ENCODE data around the gene TLR6.
A peak's percentile ranks its signal among the peaks of the same experiment; 100 is the strongest.
"Not testable (repeated sequence)": the region's sequence is repeated elsewhere in the genome, so short reads cannot be mapped to it uniquely, and the experiment has no call there.

Gene TLR6

DNA sequence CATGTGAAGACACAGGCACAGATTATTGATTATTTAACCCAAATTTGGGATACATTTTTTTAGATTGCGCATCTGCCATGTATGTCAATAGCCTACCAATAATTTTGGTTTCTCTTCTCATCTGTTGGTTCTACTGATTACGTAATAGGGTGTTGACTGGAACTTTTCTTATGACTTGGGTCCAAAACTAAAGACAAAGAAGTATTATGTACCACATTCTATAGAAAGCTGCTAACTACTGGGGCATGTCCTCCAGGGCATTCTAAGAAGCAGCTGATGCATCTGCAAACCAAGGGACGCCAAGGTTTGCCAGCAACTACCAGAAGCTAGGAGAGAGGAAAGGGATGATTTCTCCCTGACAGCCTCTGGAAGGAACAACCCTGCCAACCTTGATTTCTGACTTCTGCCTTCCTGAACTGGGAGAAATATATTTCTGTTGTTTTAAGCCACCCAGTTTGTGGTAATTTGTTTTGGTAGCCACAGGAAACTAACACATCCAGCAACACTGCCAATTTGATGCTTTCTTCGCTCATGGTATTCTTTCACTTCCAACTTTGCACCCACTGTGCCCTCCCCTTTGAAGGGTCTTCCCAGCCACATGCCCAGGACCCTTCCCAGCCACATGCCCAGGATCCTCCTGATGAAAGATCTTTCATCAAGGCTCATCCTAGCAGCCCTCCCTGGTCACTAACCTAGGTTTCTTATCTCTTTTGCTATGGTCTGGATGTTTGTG lies 36.1 kb downstream of the TLR6 start:
- DNase-seq (ENCODE audit: low read depth in 3 of 3), result no peak

DNA sequence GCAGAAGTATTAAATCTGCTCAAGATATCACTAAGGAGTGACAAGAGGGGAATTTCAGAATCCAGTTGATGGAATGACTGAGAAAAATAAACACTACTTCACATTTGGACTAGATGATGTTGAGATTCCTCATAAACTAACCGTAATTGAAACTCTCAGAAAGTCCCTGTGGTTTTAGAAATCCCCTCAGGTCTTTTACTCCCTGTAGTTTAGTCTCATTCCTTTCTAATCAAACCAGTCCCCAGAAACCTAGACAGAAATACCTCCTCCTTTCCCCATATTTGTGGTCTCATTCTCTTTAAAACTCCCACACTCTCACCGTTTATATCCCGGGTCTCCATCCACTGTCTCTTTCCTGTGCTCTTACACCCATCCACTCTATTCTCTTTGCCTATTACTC lies 37.0 kb downstream of the TLR6 start:
- DNase-seq (ENCODE audit: low read depth in 3 of 3), result no peak

DNA sequence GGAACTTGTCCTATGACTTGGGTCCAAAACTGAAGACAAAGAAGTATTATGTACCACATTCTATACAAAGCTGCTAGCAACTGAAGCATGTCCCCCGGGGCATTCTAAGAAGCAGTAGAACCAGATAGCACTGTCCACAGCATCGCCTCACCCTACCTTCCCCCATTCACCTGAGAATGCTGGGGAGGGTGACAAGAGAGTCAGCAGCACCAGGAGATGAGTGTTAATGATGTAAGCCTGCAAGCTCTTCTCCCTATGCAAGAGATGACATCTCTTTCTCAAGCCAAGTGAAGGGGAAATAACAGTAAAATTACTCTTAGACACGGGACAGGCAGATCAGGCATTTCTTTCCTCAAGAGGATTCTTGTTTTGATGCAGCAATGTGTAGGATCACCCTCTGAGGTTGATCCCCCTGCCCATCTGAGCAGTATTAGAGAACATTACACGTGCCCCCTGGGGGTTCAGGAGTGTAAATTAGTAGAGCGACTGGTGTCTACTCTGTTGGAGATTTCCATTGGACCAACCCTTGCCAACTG lies 38.1 kb downstream of the TLR6 start:
- DNase-seq (ENCODE audit: low read depth in 3 of 3), result no peak

DNA sequence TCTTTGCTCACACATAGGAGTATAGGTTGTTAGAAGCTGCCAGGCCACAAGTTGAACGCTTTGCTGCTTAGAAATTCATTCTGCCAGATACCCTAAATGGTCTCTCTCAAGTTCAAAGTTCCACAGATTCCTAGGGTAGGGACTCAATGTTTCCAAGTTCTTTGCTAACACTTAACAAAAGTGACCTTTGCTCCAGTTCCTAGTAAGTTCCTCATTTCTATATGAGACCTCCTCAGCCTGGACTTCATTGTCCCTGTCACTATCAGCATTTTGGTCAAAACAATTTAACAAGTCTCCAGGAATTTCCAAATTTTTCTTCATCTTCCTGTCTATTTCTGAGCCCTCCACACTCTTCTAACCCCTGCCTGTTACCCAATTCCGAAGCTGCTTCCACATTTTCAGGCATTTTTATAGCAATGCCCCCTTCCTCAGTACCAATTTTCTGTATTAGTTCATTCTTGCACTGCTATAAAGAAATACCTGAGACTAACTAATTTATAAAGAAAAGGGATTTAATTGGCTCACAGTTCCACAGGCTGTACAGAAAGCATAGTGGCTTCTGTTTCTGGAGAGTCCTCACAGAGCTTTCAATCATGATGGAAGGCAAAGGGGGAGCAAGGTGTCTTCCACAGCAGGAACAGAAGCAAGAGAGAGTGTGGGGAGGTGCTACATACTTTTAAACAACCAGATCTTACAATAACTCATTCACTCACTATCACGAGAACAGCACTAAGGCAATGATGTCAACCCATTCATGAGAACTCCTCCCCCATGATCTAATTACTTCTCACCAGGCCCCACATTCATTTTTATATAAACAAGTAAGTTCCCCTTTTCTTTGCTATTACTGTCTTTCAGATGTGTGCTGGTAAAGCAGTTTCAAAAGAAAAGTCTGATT lies 40.5 kb downstream of the TLR6 start:
- DNase-seq (ENCODE audit: low read depth in 3 of 3), result no peak

DNA sequence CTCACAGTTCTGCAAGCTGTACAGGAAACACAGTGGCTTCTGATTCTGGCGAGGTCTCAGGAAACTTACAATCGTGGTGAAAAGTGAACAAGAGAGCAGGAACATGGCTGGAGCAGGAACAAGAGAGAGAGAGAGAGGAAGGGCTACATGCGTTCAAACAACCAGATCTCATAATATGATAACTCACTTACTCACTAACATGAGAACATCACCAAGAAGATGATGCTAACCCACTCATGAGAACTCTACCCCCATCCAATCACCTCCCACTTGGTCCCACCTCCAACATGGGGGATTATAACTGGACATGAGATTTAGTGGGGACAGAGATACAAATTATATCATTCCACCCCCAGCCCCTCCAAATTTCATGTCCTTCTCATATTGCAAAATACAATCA lies 42.2 kb downstream of the TLR6 start:
- DNase-seq (ENCODE audit: low read depth in 3 of 3), result no peak

DNA sequence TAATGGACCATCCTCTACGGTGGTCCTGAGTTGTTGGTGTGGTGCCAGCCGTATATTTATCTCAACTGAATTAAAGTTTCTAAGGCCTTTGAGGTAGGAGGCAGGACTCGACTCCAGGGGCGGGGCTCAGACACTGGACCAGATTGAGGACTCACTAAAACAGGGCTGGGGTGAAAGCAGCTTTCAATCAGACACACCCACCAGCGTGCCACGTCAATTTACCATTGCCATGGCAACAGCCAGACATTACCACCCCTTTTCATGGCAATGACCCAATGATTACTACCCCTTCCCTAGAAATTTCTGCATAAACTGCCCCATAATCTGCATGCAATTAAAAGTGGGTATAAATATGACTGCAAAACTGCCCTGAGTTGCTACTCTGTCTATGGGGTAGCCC lies 45.3 kb downstream of the TLR6 start:
- no peak for DNase-seq (ENCODE audit: low read depth in 3 of 3)

DNA sequence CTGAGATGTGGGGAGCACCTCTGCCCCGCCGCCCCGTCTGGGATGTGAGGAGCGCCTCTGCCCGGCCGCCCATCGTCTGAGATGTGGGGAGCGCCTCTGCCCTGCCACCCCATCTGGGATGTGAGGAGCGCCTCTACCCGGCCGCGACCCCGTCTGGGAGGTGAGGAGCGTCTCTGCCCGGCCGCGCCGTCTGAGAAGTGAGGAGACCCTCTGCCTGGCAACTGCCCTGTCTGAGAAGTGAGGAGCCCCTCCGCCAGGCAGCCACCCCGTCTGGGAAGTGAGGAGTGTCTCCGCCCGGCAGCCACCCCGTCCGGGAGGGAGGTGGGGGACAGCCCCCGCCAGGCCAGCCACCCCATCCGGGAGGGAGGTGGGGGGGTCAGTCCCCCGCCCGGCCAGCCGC lies 49.2 kb downstream of the TLR6 start:
- not testable (repeated sequence) for DNase-seq (ENCODE audit: low read depth in 3 of 3)

DNA sequence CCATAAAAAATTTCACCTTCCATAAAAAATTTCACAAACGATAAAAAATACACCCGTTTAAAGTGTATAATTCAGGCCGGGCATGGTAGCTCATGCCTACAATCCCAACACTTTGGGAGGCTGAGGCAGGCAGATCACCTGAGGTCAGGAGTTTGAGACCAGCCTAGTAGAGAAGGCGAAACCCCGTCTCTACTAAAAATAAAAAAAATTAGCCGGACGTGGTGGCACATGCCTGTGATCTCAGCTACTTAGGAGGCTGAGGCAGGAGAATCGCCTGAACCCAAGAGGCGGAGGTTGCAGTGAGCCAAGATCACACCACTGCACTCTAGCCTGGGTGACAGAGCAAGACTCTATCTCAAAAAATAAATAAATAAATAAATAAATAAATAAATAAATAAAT lies 50.4 kb downstream of the TLR6 start:
- not testable (repeated sequence) for DNase-seq (ENCODE audit: low read depth in 3 of 3)

DNA sequence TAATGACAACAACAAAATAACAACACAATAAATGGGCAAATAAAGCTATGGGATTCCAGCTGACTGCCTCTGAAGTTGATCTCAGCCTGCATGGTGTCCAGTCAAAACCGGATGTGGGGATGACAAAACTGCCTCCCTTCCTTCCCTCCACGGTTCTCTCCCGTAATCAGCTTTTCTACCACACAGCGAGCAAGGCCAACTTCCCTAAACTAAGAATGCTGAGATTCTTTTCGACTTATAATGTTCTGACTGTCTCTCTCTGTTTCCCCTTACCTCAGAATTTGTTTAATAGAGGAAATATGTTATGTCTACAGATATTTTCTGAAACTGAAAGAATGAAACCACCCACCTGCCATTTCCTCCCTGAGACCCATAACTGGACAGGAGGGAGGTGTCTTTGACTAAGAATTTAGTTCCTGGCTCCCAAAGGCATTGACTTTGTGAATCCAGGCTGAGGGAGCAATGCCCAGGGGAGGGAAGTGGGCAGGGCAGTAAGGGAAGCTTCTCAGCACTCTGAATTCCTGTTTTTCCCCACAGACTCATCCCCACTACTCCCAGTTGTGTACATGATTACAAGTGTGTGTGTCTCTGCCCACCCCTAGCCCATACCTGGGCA lies 51.0 kb downstream of the TLR6 start:
- DNase-seq (ENCODE audit: low read depth in 3 of 3), result no peak

DNA sequence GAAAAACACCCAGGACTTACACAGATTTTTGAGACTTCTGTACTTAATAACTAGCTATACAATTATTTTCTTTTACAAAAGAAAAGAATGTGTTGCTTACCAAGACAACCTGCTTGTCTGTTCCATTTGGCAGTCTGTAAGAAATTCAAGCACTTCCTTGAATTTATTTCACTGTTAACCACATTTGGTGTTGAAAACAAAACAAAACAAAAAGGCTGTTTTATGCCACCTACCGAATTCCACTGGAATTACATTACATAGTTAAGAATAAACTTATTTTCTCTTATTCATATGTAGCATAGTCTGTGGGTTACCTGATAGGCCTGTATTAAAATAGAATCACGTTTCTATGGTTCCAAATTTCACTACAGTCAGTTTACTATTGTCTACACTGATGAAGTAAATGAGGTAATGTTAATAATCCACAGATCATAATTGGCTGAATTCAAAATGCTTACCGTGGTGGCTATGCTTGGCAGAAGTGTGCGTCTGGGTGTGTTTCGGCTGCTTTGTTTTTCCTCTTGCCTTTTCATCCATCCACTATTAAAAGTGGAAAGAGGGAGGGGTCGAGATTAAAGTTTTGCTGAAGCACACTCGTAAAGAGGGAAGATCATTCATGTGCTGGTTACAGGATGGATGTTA lies 51.8 kb downstream of the TLR6 start, which contains the start of gene TLR1:
Gene TLR1, minus strand, starts transcription at position 138 of the 642 bp plus-strand sequence. CDS start 5,960 bp downstream, outside the sequence.
- DNase-seq (ENCODE audit: low read depth in 3 of 3), result no peak

DNA sequence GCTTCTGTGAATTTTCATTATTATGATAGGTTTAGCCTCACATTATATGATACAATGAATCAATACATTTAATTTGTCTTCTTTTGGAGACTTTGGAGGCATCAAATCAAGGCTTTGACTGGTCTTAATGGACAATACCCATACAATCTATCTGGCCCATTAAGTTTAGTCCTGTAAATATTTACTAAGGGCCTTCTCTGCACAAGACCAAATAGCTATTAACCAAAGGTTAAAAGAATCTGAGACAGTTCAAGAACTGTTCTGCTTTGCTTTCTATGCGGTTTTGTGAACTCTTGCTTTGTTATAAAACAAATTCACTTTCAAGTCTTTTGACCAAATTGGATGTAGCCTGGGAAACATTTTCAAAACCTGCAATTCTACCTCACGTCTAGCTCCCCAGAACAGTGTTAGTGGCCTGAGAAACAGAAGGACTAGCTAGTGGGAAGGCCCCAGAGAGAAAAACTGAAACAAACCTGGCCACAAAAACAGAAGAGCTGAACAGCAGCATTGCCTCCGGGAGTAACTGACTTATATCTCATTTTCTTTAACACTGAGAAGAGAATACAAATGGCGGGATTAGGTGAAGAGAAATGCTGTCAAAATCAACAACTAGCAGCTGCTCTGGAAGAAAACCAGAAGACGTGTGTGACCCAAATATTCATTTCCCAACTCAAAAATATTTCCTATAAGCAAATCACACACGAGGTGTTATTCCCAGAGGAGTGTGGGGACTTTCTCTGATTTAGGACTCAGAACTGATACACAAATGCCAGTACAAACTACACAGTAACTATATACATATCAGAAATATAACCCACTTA lies 52.6 kb downstream of the TLR6 start:
- DNase-seq (ENCODE audit: low read depth in 3 of 3), result peak in 2 of 3 donors; percentile 13

DNA sequence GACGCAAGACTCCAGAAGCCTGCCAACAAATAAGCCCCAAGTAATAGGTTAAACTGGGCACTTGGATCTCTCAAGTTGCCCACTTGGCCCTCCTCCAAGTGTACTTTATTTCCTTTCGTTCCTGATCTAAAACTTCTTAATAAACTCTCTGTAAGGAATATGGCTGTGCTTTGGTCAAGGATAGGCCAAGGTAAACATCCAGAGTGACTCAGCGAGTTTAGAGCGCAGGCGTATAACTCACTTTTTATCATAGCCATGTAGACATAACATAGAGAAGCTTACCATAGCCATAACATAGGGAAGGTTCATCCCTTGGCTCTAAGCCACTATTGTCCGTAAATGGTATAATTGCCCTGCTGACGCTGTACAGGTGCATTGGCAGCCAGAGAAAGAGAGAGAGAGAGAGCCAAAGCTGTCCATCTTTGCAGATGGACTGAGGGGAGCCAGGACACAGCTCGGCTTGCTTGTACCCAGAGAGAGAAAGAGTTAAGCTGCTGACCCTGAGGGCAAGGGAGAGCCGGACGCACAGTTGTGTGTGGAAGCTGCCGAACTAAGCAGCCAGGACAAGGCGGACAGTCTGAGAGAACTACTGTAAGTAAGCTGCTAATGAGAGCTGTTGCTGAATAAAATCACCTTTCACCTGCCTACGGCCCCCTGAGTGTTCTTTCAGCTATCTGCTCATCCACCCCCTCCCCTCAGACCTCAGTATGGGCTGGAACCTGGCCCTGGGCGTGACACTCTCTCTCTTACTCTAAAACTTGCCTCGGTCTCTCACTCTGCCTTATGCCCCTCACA lies 53.9 kb downstream of the TLR6 start:
- DNase-seq (ENCODE audit: low read depth in 3 of 3), result no peak

DNA sequence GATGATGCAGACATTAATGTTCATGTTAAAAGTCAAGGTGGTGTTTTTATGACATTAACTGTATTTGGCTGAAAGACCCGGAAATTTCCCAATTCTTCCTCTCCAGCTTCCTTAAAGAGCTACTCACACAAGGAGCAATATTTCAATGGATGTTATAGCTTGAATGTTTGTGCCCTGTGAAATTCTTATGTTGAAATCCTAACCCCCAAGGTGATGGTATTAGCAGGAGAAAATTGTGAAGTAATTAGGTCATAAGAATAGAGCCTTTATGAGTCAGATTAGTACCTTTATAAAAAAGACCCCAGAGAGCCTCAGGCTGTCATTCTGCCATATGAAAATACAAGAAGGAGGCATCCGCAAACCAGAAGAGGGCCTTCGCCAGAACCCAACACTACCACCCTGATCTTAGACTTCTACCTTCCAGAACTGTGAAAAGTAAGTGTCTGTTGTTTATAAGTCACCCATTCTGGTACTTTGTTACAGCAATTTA lies 55.6 kb downstream of the TLR6 start:
- DNase-seq (ENCODE audit: low read depth in 3 of 3), result no peak

DNA sequence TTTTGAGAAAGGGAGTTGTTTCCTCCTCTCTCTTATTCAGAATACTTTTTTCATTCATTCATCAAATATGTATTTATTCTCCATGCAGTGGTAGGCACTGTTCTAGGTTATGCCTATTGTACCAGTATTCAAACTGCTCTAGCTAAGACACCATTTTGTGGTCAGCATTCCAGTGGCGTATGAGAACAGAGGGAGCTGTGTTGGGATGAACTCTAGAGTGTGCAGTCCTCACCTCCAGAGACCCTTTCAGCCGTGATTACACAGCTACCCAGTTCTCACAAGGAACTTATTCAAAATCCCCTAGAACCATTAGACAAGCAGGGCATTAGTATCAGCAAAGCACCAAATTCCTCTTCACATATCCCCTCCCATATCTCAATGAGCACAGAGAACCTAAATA lies 56.3 kb downstream of the TLR6 start:
- no peak for DNase-seq (ENCODE audit: low read depth in 3 of 3)

DNA sequence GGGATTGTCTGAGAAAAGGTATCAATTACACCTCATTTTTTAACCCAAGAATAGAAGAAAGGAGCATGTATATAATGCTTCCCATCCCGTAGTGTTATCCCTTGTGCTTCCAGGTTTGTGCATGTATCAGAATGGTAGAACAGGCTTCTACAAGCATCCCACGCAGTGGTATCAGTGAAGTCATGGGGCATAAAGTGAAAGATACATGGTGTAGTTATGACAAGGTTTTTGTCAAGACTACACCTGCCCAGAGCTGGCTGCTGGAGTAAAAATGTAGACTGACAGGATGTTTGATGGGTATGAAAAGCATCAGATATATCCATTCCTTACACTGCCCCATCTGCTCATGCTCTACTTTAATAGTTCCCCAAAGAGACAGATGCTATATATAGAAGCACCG lies 61.5 kb downstream of the TLR6 start:
- no peak for DNase-seq (ENCODE audit: low read depth in 3 of 3)

DNA sequence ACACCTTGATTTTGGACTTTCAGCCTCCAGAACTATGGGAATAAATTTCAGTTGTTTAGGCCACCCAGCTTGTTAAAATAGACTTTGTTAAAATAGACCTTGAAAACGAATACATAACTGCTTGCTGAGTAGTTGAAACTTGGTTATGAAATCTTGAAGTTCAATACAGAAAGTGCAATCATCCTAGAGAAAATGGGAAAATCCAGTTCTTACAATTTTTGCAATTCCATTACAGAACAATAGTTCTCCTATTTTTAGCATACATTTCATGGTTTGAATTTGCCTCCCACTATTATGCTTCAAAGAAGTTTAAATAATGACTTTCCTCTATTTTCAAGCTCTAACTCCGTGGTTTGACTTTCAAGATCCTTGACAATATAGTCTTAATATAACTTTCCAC lies 62.6 kb downstream of the TLR6 start:
- DNase-seq (ENCODE audit: low read depth in 3 of 3), result no peak

DNA sequence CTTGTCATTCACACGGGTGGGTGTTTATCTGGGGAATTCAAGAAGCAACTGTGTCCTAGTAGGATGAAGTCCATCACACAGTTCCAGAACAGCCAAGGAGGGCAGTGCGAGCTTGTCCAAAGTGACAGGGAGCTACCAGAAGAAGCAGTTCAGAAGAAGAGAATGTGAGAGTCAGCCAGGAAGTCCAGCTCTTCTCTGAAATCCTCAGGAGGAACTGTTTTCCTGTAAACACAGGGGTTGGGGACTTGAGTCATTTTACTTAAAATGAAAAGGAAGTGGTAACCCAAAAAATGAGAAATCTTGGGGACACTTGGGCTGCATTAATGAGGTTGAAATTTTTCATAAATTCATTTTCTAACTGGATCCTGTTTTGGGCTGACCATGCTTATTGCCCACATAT lies 65.6 kb downstream of the TLR6 start:
- DNase-seq (ENCODE audit: low read depth in 3 of 3), result no peak

DNA sequence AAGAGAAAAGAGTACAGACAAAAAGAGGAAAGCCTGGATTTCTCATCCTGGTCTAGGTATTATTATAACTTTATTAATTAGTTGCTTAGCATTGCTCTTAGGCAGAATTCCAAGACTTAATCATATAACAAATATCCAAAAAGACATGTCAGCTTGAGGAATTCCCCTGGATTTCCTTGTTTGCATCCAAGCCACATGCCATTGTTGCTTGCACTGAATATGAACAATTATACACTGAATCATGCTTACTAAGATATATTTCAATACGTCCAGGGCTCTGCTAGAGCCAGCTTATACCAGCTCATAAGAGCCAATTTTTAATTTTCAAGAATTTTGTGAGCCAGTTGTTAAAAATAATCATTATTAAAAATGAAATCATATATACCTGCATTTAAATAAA lies 68.3 kb downstream of the TLR6 start:
- no peak for DNase-seq (ENCODE audit: low read depth in 3 of 3)

DNA sequence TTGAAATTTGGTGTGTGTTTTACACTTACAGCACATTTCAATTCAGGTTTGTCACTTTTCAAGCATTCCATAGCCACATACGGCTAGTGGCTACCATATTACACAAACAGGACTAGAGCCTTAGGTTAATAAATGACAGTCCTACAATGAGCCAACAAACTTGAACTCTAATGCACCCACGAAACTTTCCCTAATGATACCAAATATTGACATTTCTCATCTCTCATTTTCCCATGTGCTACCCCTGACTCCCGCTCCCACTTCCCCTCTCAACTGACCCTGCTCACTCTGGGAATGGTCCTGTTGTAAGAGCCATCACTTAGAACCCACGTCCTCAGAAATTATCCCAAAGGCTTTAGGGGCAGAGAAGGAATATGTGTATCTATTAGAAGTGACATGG lies 68.9 kb downstream of the TLR6 start:
- DNase-seq (ENCODE audit: low read depth in 3 of 3), result no peak

DNA sequence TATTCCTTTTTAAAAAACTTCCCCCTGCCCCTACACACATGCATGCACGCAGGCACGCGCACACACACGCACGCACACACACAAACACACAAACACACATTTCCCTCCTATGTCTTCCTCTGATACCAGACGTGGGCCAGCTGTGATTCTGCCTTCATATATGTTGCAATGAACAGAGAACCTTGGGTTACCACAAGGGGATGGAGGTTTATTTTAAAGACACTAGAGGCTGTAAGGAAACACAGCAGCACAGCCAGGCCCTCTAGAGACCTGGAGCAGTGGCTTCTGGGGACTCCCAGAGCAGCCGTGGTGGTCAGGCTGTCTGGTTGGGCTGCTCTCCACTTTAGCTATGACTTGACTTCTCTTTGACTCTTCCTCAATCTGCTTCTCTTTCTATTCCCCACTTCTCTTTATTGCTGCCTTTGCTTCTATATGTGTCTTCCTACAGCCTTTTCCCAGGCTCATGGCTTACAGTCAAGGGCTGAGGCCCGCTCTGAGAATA lies 70.7 kb downstream of the TLR6 start:
- no peak for DNase-seq (ENCODE audit: low read depth in 3 of 3)
